Left ventricle myocardium superior (tissue), 1 donor: ENCODE results near the gene MRPL57. TPM values are rescaled to one million over a fixed set of nuclear protein-coding genes. Genes with fewer than 3 reads are reported as not detected.
"Not testable (repeated sequence)": the region's sequence is repeated elsewhere in the genome, so short reads cannot be mapped to it uniquely, and the experiment has no call there.

Experiments used
- ATAC-seq: fragments of 200-7000 bp; cut with Tn5 transposase; one replicate; pipeline ENCODE4 v1.9.1; 2020; ENCODE audit warnings: mild to moderate bottlenecking, moderate library complexity
- DNase-seq: peaks from one replicate; pipeline ENCODE4 v3.0.0-alpha.2; 2020
- intact Hi-C: fragments of 100-400 bp; cut with micrococcal nuclease; formaldehyde crosslinking; loops from one replicate; pipeline ENCODE4 v1.11.0; 2022
- total RNA-seq: library from RNA; stranded (reverse); fragmentation: NEBNext Ultra II Directional; extraction: Animal tissue kit (Norgen Biotek cat#: 25700); gene quantifications from one replicate; pipeline ENCODE4 v1.2.1, GENCODE V29; 2021
- donor health status: DM: no; HTN: yes; CAD: no; lungs with severe emphysema.

MRPL57 gene
- total RNA-seq, 1 donor from 2014 or later: 23.7 TPM

DNA sequence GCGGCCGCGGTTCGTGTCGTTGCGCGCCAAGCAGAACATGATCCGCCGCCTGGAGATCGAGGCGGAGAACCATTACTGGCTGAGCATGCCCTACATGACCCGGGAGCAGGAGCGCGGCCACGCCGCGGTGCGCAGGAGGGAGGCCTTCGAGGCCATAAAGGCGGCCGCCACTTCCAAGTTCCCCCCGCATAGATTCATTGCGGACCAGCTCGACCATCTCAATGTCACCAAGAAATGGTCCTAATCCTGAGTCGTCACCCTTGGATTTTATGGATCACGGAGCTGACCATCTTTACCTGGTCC lies 475 bp downstream of the MRPL57 start:
- intact Hi-C loops: loop anchor here (10.0 kb wide), 1 partner anchor 232 kb away; no protein-coding TSS in a partner anchor
- ATAC-seq (peak; percentile 66), DNase-seq (no peak)

DNA sequence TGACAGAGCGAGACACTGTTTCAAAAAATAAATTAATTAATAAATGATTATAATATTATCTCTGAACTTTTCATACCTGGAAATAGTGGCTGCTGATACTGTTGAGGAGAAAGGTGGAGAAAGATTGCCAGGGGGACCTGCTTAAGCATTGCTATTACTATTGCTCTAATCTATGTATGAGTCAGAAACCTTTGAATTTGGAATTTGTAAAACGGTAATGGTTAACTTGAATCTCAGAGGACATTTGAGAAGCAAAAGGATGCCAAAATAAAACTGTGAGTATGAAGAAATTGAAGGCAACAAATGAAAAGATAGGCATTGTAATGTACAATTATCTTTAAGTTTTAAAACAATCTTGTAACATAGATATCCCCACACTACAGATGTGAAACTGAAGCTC lies 5.2 kb downstream of the MRPL57 start:
- intact Hi-C loops: no loop called here
- ATAC-seq (no peak), DNase-seq (no peak)

DNA sequence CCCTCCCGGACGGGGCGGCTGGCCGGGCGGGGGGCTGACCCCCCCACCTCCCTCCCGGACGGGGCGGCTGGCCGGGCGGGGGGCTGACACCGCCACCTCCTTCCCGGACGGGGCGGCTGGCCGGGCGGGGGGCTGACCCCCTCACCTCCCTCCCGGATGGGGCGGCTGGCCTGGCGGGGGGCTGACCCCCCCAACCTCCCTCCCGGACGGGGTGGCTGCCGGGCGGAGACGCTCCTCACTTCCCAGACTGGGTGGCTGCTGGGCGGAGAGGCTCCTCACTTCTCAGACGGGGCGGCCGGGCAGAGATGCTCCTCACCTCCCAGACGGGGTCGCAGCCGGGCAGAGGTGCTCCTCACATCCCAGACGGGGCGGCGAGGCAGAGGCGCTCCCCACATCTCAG lies 10.0 kb downstream of the MRPL57 start:
- ATAC-seq, DNase-seq, intact Hi-C loops: not testable (repeated sequence)

DNA sequence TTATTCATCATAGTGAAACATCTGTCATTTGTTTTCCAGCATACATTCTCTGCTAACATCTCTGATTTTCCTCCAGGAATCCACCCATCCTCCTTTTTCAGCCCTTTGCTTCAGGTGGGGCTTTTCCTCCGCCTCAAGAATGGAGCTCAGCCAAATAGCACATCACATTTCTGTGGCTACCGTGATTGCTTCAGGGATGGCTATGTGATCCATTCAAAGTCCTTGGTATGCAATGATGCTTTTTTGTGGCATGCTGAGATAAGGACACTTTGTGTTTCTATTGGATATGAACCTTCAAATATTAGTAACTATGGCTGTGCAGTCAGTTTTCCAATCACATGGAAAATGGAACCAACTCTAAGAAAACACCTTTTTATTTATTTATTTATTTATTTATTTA lies 18.3 kb downstream of the MRPL57 start:
- intact Hi-C loops, ATAC-seq: not testable (repeated sequence)

DNA sequence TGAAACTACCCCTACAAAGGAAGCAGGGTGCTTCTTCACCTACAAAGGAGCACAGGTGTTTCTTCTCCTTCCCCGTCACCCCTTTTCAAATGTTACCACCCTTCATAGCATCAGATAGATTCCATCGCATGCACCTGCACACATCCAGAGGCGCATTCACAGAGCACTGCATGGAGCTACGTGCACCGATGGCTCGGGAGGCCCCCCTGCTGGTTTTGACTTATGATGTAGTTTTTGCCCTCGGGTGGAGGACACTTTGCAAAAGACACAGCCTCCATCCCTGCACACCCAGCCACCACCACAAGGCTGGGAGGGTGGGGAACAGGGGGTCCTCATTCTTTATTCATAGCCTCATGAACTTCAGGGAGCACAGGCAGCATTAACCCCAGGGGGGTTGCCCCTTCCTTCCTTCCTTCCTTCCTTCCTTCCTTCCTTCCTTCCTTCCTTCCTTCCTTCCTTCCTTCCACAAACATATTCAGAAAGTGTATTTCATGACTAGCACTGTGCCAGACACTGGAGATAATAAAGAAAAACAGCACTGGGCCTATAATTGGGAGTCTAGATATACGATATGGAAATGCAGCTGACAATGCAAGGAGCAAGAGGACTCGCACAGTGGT lies 21.3 kb downstream of the MRPL57 start:
- intact Hi-C loops, DNase-seq, ATAC-seq: not testable (repeated sequence)

More for the DNA sequence above, 18.3 kb downstream of the MRPL57 start:
- not testable (repeated sequence) for DNase-seq

DNA sequence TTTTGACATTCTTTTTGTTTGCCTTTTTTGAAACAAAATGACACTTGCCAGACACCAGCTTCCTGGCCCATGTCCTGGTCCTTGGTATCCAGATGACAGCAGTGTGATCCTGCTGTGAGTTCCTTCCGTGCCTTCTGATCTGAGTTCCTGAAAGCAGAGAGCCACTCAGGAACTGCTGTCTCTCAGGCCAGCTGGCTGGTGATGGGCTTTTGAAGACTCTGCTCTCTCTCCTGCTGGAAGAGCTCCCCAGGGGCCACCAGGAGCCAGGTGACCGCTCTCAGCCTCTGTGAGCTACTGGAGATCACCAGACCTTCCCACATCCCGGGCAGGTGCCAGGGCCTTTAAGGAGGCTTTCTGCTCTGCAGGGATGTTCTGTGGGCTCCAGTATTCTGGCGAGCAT lies 21.9 kb downstream of the MRPL57 start:
- intact Hi-C loops: not testable (repeated sequence)

DNA sequence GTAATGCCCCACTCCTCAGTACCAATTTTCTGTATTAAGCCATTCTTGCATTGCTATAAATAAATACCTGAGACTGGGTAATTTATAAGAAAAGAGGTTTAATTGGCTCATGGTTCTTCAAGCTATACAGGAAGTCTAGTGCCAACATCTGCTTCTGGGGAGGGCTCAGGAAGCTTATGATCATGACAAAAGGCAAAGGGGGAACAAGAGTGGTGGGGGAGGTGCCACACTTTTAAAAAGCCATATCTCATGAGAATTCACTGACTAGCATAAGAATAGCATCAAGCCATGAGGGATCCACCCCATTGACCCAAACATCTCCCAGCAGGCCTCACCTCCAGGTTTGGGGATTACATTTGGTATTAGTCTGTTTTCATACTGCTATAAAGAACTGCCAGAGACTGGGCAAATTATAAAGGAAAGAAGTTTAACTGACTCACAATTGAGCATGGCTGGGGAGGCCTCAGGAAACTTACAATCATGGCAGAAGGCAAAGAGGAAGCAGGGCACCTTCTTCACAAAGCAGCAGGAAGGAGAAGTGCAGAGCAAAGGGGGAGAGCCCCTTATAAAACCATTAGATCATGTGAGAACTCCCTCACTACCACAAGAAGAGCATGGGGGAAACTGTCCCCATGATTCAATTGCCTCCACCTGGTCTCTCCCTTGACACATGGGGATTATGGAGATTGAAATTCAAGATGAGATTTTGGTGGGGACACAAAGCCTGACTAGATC lies 25.2 kb downstream of the MRPL57 start:
- DNase-seq, ATAC-seq, intact Hi-C loops: not testable (repeated sequence)

More for the DNA sequence above, 21.9 kb downstream of the MRPL57 start:
- ATAC-seq, DNase-seq: not testable (repeated sequence)

DNA sequence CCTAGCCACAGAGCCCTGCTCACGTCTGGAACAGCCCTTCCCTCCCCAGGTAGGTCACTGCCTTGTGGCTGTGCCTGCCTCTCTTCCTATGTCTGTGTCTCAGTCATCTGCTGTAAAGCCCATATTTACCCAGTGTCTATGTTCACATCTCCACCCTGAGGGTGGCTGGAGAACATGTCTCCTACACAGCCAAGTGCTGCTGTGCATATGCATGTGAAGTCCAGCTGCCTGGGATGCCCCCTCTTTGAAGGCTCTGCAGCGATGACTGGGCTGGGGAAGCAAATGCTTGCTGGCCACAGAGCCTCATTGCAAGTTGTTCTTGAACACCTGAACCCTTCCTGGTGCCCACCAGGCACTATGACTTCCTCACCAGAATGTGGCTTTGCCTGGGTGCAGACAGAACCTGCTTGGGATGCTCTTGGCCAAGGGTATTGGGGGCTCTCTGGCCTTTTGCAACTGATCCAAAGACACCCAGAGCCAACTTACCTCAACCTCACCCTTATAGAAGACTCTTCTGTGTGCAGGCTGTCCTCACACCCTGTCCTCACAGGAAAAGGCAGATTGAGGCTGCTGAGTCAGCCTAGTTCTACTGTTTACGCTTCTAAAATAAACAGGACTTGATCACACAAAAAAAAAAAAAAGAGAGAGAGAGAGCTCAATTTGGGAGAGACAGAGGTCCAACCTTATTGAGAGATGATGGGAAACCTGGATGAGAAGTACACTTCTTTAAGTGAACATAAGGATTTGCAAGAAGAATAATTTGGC lies 26.5 kb downstream of the MRPL57 start:
- DNase-seq: no peak
- ATAC-seq: no peak
- intact Hi-C loops: no loop called here

DNA sequence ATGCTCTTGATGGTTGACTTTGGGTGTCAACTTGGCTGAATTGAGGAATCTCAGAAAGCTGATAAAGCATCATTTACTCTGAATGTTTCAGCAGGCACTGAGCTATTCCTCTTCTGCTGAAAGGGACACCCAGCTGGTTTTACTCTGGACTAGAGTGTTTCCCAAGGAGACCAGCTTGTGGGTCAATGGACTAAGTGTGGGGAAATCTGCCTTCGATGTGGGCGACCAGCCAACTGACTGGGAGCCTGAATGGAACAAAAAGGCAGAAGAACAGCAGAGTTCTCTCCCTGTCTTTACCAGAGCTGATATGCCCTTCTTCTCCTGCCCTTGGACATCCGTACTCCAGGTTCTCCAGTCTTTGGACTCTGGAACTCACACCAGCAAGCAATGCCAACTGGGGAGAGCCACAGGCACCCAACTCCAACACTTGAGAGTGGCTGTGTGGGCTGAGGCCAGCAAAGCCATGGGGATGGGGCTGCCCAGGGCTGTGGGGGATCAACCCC lies 32.2 kb downstream of the MRPL57 start:
- DNase-seq (no peak), ATAC-seq (no peak)
- intact Hi-C loops: no loop called here

DNA sequence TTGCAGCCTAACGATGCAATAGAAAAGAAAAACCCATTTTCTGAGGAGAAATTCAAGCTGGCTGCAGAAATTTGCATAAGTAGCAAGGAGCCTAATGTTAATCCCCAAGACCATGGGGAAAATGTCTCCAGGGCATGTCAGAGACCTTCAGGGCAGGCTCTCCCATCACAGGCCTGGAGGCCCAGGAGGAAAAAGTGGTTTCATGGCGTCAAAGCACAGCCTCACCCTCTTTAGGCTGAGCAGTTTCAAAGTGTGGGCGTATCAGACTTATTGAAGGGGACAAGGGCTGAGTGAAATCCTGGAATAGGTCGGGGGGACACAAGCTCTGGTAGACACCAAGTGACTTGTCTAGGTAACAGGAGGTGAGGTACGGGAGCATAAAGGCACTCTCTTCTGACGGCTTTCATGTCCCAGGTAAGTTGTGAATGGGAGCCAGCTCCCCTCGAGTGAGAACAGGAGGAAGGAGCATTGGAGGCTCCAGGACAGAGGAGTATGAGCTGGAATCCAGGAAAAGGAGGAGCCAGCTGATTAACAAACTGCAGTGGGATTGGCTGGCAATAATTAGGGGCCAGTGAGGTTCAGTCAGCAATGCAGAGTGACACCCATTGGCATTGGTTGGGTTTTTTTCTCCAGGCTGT lies 35.8 kb downstream of the MRPL57 start:
- DNase-seq (no peak), ATAC-seq (no peak)
- intact Hi-C loops: no loop called here

DNA sequence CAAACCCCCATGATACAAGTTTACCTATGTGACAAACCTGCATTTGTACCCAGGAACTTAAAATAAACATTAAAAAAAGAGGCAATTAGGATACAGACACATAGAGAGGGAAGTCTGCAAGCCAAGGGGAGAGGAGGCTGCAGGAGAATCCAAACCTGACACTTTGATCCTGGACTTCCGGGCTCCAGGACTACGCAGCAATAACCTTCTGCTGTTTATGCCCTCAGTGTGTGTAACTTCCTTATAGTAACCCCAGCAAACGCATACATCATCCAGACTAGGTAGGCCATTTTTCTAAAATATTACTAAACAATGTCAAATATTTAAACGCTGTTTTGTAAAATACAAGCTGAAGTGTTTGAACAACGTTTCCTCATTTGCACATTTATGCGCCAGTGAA lies 39.0 kb downstream of the MRPL57 start:
- intact Hi-C loops, DNase-seq, ATAC-seq: not testable (repeated sequence)

DNA sequence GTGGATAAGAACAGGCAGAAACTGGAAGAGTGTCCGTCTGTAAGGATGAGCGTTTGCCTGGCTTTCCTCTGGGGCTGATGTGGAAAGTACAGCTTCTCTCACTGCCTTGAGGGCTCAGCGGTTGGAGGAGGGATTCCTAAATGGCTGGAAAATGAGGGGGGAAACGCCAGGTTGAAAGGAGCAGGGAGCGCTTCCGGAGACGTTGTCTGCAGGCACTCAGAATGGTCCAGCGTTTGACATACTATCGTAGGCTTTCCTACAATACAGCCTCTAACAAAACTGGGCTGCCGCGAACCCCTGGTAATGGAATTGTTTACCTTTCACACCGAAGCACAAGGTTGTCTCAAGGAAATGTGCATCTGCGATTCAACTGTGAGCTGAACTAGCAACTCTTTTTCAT lies 39.9 kb downstream of the MRPL57 start:
- intact Hi-C loops: no loop called here
- DNase-seq (no peak), ATAC-seq (no peak)

DNA sequence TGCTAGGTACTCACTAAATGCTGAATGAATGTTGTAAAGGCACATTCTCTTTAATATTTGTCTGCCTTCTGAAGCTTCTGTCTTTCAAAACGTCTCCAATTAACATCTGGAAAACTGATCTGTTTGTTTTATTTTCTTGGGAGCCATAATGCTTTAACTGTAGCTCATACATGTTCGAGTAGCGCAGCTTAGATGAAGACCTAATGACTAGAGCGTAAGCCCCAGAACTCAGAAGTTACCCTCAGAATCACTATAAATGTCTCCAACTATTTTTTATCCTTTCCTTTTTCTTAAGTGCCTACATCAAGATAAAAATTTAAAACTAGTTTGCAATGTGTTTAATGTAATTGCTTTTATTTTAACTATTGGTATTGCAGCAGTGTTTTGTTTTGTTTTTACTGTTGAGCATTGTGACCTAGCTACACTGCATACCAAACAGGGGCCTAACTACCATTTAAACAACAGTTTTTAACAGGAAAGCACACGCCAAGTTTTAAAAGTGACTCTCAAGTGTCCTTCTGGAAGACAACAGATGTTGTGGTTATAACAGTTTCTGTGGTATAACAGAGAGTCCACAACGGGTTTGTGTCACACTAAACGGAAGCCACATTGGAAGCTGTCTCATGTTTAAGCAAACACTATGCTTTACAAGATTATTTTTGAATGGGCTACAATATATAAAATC lies 42.0 kb downstream of the MRPL57 start:
- DNase-seq: no peak
- intact Hi-C loops: no loop called here

DNA sequence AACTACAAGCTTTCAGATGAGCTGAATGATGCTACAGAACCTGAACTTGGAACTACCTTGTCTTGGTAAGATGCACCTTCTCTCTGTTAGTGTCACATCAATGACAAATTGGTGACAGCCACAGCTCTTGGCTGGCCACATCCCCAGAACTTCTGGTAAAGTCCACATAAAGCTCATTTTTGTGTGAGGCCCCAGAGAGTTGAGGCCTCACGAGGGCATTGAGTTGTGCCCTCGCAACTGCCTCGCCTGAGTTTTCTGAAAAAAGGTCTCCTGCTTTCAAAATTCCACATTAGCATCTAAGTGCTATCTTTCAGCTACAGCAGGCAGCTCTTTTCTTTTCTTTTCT lies 42.6 kb downstream of the MRPL57 start:
- DNase-seq (no peak), ATAC-seq (no peak)
- intact Hi-C loops: no loop called here

More for the DNA sequence above, 42.0 kb downstream of the MRPL57 start:
- ATAC-seq: no peak

DNA sequence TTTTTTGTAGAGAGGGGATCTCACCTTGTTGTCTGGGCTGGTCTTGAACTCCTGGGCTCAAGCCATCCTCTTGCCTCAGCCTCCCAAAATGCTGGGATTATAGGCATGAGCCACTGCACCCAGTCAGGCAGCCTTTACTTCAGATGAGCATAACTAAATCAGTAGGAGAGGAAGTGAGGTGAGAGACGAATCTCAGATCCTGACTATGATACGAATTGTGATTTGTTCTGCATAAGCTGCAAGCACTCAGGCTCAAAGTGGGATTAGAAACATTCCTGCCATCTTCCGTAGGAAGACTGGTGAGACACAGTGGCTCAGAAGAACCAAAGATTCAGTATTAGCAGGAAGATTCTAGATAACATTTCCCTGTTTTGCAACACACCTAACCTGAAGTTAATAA lies 43.3 kb downstream of the MRPL57 start:
- intact Hi-C loops, ATAC-seq, DNase-seq: not testable (repeated sequence)

DNA sequence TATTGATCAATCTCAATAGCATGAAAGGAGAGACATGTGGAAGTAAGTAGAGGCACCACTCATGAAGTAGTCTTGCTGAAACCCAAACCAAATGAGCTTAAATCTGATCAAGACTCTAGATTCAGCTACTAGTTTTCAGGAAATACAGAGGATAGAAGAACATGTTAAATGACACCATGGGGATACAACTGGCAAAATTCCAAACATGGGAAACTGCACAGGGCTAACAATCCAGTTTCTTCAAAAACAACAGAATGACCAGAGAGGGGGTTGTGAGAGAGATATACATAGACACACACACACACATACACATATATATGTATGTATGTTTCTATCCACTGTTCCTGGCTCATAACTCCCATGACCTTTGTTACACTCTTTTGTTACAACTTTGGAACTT lies 44.8 kb downstream of the MRPL57 start:
- intact Hi-C loops: no loop called here
- DNase-seq (no peak), ATAC-seq (no peak)

DNA sequence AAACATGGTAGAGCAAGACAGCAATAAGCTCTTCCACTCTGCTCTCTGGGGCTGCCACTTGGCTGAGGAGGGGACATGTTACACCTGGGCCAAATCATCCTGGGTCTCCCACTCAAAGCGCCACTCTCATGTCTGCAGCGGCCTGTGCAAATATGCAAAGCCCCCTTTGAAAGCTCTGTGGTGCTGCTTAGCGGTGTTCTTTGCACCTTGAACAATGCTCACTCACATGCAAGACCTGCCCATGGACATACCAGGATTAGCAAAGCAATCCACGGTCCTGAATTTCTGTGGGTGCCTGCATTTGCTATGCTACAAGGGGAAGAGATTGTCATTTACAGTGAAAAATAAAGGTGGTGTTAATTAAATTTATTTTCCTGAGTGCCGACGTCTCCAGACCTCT lies 48.6 kb downstream of the MRPL57 start:
- intact Hi-C loops: no loop called here
- no peak for DNase-seq
- ATAC-seq: no peak

DNA sequence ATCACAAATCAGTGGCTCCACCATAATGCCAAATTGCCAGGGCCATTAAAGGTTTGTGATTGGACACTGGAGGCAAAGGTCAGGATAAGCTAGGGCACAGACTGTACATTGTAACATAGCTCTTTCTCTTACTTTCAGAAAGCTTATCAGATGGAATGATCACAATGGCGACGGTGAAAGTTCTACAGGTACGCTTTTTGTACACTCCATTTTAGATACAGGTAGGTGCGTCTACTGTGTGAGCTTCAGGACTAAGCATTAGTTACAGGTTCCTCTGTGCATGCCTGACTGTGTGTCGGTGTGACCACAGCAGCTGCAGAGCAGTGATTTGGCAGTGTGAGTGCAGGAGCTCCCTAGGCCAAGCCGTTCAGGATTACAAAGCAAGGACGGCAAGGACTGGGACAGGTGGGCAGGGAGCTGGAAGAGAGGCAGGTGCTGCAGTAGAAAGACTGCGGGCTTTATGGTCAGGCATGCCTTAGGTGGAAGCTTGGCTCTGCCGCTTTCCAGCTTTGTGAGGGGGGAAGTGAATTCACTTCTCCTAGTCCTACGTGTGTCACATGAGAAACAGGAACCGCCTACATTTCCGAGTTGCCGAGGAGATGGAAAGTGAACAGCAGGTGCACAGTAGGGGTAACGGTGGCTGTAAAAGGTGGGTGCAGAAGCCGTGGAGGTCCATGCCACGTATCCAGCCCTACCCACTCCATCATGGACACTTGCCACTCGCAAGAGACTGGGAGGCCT lies 49.6 kb downstream of the MRPL57 start:
- ATAC-seq: no peak
- intact Hi-C loops: no loop called here
- DNase-seq: no peak
